GM21526 (cell line): ENCODE measurements around the gene MPPED1.

Experiments
- ATAC-seq: cut with Tn5 transposase; IDR thresholded peaks from one replicate; pipeline ENCODE4 v1.9.1; 2021; ENCODE audit warnings: moderate library complexity; ENCODE audit not compliant: unreplicated experiment, low FRiP score

MPPED1 gene

DNA sequence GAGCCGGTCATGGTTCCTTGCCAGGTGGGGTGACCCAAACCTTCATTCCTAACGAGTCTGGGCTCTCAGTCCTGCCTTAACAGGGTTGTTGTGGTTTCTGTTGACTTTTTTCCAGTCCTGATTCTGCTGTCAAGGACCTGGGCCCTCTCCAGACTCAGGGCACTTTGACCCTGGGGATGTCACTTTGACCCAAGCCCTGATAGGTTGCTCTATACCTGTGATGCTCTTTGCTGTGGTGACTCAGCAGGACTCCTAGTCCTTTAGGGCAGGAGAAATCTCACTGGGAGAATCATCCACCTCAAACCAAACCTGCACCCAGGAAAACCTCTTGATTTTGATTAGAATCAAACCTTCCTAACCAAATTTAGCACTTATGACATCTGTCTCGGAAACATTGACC, 20.5 kb upstream of the MPPED1 start:
- no peak for ATAC-seq

DNA sequence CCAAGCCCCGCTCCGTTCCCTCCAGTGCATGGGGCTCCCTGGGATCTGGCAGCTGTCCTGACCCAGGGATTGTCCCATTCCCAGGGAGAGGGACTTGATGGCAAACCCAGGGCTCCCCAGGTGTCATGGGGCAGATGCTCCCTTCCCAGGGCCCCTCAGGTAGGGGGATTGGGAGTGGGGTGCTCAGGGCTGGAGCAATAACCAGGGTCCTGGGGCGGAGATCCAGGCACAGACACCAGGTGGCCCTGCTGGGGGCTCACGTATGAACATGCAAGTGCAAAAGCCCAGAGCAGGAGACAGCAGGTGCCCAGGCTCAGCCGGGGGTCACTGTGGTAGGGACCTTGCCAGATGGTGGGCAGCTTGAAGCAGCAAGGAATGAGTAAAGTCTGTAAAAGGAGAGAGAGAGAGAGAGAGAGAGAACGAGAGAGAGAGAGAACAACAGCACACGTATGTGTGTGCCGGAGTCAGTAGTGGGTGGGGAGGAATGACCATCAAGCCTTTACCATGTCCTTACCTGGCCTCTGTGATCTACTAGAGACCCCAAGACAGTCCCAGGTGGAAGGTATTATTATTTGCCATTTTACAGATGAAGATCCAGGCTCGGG, 19.3 kb upstream of the MPPED1 start:
- ATAC-seq = no peak

DNA sequence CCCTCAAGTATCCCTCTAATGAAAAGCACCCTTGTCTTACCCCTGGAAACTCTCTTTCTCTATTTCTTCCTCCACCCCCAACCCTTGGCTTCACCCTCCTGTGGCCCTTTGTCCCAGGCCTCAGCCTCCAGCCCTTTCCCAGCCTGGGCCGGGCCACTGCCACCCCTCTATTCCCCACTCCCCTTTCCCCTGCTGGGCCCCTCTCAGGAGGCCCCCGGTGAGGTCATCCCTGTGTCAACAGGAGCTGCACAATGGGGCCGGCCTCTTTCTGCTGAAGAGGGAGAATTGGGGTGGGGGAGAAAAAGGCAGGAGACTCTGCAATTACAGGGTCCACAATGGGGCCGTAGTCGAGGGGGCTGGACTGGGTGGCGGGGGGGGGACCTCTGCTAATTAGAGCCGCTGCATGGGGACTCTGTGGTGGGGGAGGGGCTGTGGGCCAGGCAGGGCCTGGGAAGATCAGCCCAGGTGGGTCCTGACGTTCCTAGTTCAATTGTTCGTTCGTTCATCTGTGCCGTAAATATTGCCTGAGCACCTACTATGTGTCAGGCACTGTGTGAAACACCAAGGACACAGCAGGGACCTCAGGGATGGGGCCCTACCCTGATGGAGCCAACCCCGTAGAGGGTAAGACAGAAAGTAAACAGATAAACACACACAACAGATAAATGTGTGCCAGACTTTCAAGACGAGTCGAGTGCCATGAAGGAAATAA, 18.5 kb upstream of the MPPED1 start:
- ATAC-seq = no peak

DNA sequence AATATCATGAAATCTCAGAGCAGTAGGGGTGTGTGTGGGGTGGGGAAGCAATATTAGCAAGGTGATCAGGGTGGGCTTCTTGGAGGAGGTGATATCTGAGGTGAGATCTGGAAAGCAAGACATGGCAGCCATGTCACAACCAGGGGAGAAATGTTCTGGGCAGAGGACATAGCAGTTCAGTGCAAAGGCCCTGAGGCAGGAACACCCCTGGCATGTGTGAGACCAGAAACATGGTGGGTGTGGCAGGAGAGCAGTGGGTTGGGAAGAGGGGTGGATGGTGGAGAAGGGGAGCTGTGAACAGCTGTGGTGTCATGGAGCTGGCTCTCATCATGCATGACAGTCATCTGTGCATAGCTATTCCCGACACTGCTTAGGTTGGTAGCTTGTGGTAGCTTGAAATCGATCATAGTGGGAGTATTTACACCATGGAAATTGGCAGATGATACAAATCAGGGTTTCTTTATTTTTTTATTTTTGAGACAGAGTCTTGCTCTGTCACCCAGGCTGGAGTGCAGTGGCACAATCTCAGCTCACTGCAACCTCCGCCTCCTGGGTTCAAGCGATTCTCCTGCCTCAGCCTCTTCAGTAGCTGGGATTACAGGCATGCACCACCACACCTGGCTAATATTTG, 17.9 kb upstream of the MPPED1 start:
- no peak for ATAC-seq

- ATAC-seq = no peak
These were observed 16.6 kb upstream of the MPPED1 start for GRCh38 chr22:43395086-43395695.

- no peak for ATAC-seq
These were observed 15.4 kb upstream of the MPPED1 start for GRCh38 chr22:43396321-43396933.

DNA sequence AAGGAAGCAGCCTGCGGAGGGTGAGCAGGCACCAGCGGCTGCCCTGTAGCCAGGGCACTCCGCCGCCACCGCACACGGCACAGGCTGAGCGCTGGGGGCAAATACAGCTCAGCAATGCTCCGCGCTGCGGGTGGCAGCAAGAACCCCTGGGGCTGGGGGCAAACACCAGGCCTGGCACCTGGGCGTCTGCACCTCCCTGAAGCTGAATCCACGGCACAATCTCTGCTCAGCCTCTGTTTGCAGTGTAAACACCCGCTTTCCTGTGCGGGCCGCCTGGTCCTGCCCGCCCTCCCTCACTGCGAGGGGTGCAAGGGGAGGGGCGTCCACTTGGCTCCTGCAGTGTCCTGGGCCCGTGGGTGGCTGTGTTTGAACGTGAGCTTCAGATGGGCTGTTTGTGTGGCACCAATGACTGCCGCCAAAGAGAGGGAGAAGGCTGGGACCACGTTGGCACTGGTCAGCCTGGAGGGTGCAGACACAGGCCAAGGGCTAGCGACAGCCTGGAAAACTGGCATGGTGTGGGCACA, 14.8 kb upstream of the MPPED1 start:
- no peak for ATAC-seq

DNA sequence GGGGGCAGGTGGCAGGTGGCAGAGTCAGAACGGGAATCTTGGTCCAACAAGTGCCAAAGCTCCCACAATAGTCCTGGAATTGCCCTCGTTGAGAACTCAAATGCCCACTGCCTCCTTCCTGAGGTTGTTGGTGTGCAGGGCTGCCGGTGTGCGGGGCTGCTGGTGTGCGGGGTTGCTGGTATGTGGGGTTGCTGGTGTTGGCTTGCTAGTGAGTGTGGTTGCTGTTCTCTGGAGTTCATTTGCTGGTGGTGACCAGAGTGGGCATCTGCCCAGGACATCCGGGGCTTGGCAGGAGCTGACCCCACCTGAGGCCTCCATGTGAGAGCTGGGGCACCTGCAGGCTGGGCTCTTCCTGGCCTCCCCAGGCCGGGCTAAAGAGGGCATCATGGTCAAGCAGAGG, 14.0 kb upstream of the MPPED1 start:
- ATAC-seq = no peak

DNA sequence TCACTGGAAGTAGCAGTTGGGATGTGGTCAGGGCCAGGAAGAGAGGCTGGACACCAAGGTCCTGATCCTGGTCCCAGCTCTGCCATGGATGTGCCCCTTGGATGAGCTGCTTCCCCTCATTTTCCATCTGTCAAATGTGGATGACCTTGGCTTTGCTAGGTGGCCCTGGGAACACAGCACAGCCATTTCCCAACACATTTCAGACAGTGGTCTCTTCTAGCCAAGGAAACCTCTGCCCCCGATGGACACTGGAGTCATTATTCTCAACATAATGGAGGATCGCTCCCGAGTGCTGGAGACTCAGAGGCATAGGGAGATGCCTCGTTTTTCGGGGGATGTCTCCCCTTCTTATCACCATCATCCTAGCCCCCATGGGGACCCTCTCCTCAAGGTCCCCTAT, 13.6 kb upstream of the MPPED1 start:
- no peak for ATAC-seq

DNA sequence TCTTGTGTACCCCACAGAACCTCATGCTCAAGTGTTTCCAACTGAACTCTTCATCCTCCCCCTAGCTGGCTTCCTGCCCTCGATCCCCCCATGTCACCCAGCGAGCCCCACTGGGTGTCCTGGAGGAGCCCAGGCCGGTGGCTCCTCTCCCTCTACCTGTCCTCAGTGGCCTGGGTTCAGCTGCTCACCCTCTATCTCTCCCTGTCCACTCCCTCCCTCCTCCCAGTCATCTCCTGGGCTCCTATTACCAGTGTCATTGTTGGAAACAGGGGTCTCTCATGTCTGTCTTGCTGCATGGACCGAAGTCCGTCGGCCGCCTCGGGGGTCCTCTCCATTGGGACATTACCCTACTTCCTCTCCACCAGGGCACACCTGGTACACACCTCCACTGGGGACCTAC, 12.9 kb upstream of the MPPED1 start:
- no peak for ATAC-seq

DNA sequence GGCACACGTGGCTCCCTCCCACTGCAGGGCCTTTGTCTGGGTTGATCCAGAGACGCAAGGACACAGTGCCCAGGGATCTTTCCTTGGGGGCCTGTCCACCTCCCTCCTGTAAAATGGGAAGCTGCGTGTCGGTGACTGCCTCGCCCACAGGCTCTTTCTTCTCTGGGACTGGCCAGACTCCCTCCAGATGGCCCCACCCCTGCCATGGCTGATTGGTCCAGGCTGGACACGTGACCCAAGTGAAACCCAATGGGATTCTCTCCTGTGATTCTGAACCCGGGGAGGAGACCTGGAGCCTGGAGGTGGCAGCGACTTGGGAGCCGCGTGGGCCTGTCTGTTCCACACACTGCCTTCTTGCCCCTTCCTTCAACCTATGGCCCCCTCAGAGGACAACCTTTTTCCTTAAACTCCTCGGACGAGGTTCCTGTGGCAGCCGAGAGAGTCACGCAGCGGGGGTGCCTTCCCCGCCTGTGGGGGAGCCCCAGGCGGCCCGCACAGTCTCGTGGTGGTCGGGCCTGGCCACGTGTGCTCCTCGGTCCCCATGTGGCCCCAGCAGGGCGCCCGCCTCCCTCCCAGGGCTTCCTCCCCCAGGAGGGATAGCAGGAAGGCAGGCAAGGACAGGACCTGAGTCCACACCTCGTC, 12.4 kb upstream of the MPPED1 start:
- ATAC-seq = no peak

- no peak for ATAC-seq
These were observed 11.8 kb upstream of the MPPED1 start for GRCh38 chr22:43399980-43400358.

- ATAC-seq = no peak
These were observed 11.4 kb upstream of the MPPED1 start for GRCh38 chr22:43400449-43400848.

GRCh38 chr22:43401233-43401632, 10.6 kb upstream of the MPPED1 start:
- ATAC-seq = no peak

DNA sequence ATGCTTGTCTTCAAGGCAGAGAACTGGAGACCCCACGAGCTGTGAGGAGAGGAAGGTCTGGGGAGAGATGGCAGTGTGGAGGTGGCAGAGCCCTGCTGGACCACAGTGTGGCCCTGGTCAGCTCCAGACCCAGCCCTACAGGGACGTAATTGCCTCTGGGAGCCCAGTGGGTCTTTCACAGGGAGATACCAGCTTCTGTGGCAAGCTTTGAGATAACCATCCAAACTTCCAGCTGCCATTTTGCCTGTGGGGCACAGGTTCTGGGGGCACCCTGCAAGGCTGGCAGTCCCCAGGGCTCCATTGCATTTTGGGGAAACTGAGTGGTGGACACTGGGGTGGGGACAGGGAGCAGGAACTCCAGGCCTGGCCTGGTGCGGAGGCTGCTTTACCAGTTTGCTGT, 10.2 kb upstream of the MPPED1 start:
- no peak for ATAC-seq

DNA sequence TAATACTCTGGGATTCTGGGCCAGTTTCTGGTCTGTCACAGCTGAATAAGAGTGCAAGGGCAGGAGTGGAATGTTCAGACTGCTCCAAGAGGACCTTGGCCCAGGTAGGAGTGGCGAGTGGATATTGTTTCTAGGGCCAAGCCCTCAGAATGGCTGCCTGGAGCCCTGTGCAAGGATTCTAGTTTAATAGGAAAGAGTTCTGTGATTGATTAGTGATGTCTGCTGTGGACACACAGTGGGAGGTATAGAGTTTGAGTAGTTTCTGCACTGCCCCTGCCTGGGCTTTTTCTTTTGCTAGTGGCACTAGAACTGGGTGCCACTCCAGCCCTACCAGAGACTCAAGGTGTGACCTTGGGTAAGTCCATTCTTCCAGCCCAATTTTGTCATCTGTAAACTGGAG, 9.7 kb upstream of the MPPED1 start:
- ATAC-seq = no peak

DNA sequence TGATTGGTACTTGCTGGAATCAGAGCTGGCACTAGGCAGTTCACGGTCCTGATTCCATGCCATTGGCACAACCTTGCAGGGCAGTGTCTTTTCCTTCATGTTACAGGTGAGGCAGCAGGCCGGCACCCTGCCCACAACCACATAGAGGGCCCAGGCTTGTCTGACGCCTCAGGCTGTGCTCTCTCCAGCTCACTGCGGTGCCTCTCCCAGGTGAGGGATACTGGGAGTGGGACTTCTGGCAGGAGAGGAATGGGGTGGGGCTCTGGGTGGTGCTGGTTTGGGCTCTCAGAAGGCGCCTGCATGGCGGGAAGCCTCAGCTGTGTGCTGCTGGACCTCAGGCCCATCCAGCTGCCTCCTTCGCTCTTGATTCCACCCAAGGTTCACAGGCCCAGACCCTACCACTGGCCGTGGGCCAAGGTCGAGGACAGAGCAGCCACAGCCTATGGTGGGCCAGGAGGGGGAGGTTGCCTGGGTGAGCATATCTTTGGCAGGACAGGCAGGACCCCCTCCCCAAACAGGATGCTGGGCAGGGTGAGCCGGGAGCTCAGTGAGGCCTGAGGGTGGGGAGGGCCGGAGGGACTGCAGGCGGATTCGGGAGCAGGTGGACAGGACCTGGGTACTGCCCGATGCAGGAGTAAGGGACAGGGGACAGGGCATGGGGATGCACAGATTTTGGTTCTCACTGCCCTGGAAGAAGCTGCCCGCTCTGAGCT, 7.0 kb upstream of the MPPED1 start:
- no peak for ATAC-seq

GRCh38 chr22:43406186-43406790, 5.5 kb upstream of the MPPED1 start:
- no peak for ATAC-seq

GRCh38 chr22:43407591-43407990, 4.2 kb upstream of the MPPED1 start:
- no peak for ATAC-seq

DNA sequence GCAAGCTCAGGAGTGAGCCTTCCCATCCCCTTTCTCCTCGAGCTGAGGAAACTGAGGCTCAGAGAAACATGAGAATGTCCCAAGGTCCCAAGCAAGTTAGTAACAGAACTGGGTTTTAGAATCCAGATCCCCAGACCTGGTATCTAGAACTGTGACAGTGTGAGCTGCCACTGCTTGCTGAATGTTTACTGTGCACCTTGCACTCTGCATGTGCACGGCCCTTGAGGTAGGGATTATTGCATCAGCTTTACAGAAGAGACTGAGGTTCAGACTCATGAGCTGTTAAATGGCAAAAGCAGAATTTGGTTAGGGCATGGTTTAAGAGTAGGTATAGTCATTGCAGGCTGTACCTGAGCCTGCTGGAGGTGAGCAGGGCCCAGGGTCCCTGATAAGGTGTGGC, 3.8 kb upstream of the MPPED1 start:
- no peak for ATAC-seq
